ENCODE results near the gene TMEM255A.

Gene TMEM255A

DNA sequence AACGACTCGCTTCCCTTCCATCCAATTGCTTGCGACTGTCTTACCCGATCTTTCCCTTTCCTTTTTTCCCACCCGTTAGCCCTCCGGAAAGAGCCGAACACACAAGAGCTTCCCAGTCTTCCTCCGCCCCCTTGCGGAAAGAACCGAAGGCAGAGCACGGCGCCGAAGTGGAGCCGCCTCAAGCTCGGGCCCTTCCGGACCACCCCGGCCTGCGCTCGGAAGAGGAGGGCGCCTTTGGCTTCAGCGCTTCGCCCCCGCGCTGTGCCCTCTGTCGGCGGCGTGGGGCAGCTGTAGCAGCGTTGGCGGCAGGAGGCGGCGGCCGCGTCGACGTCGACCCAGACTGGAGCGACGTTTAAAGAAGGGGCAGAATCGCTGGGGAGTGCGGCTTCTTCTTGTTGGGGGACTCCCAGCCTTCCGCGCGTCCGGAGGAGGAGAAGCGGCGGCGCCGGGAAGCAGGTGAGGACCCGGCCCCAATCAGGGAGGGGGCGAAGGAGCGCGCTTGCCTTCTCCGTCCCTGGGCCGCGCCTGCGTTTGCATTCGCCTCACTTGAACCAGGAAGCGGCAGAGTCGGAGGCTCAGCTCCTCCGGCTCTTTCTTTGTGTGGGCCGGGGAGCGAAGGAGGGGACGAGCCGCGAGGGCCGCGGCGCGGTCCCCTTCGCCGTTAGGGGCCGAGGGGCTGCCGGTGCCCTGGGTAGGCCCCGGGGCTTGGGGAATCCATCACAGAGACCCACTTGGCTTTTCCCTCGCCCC, 60.6 kb downstream of the TMEM255A start, which contains the start of gene ZBTB33:
Gene ZBTB33, plus strand, starts transcription at position 291 of the 750 bp plus-strand sequence. CDS start 2,604 bp downstream, outside the sequence.
- TF ChIP-seq CTCF (IDR thresholded peaks at IDR 0.05; ENCODE audit: low read depth, low read length) = peak; percentile 54
- DNase-seq (ENCODE audit: extremely low read depth, low read depth) = peak; percentile 80

- TF ChIP-seq CTCF (IDR thresholded peaks at IDR 0.05; ENCODE audit: low read depth, low read length) = no peak
- DNase-seq (ENCODE audit: extremely low read depth, low read depth) = peak; percentile 49
Observed at GRCh38 chrX:120244735-120245498, 66.3 kb downstream of the TMEM255A start.

DNA sequence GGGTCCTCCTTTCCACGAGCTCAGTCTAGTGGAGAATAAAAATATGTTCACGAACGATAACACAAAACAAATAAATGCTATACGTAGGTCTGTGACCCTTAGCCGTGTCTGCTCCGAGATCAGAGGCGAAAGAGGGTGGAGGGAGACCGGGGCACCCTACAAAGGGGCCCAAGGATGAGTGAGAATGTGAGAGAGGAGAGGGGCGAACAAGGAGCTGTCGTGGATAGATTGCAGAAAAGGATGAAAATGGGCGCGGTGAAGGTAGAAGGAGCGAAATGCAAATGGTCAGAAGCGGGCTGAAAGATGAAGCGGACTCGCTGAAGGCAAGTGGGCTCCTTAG, 66.9 kb downstream of the TMEM255A start:
- DNase-seq (ENCODE audit: extremely low read depth, low read depth) = no peak
- TF ChIP-seq CTCF (IDR thresholded peaks at IDR 0.05; ENCODE audit: low read depth, low read length) = no peak

DNA sequence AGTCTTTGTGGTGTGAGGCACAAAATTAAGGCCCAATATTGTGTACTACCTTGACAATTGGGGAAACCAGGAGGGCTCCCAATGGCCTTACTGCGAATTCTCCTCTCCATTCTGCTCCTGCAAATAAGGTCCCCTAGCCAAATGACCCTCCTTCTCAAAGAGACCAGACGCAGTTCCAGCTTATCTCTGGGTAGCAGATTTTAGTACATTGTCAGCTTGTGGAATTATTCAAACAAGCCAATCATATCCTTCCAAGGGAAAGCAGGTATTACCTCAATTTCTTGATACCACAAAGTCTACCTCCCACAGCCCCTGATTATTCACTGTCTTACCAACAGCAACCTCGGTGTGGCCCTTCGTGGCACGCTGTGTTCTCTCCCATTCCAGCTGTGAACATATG, 68.4 kb downstream of the TMEM255A start:
- TF ChIP-seq CTCF (IDR thresholded peaks at IDR 0.05; ENCODE audit: low read depth, low read length) = no peak
- DNase-seq (ENCODE audit: extremely low read depth, low read depth) = no peak

DNA sequence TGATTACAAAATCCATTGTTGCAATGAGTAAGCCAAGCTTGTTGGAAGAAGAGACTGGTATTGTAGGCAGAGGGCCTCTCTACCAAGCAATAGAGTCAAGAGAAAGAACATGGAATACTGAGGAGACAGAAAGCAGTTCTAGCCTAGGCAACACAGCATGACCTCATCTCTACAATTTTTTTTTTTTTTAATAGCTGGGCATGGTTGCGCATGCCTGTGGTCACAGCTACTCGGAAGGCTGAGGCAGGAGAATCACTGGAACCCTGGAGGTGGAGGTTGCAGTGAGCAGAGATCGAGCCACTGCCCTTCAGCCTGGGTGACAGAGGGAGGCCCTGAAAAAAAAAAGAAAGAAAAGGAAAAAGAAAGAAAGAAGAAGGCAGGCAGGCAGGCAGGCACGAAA, 72.3 kb downstream of the TMEM255A start:
- no peak for DNase-seq (ENCODE audit: extremely low read depth, low read depth)
- no peak for TF ChIP-seq CTCF (IDR thresholded peaks at IDR 0.05; ENCODE audit: low read depth, low read length)

GRCh38 chrX:120236687-120237479, 74.4 kb downstream of the TMEM255A start:
- DNase-seq (ENCODE audit: extremely low read depth, low read depth) = no peak
- TF ChIP-seq CTCF (IDR thresholded peaks at IDR 0.05; ENCODE audit: low read depth, low read length) = no peak

Measured in AG09319 (cell line).